Brain microvascular endothelial cell (primary cell): Measurements from ENCODE around the gene CDH10.

Experiments
- DNase-seq: peaks from one replicate; pipeline ENCODE4 v3.0.0-alpha.2; 2020
- H3K27ac ChIP-seq: fragments of 250-450 bp; sonication (Bioruptor Pico); 2 replicates; pipeline ENCODE4 v1.5.1; 2020; ENCODE audit warnings: mild to moderate bottlenecking, moderate library complexity
- H3K27me3 ChIP-seq: fragments of 250-450 bp; sonication (Bioruptor Pico); replicated peaks from 2 replicates; pipeline ENCODE4 v1.5.1; 2020; ENCODE audit warnings: mild to moderate bottlenecking
- H3K36me3 ChIP-seq: fragments of 250-450 bp; sonication (Bioruptor Pico); replicated peaks from 2 replicates; pipeline ENCODE4 v1.5.1; 2020; ENCODE audit warnings: mild to moderate bottlenecking
- H3K4me3 ChIP-seq: 2 replicates; pipeline ENCODE4 v1.5.1; 2011; ENCODE audit warnings: low read depth, mild to moderate bottlenecking, control low read depth, low read length, moderate library complexity
- in situ Hi-C: cut with HindIII; loops from 2 replicates; pipeline ENCODE4 v1.10.0; 2017; ENCODE audit warnings: low sequenced_read_pairs, low pct_ligation_motif_present
- TF ChIP-seq, protein P1 (sequence below): IDR thresholded peaks from 2 replicates; pipeline ENCODE4 v1.5.1; 2011; ENCODE audit warnings: low read depth, mild to moderate bottlenecking, moderate library complexity, low read length, control low read depth, inconsistent platforms; ENCODE audit errors: missing control alignments

Gene CDH10

DNA sequence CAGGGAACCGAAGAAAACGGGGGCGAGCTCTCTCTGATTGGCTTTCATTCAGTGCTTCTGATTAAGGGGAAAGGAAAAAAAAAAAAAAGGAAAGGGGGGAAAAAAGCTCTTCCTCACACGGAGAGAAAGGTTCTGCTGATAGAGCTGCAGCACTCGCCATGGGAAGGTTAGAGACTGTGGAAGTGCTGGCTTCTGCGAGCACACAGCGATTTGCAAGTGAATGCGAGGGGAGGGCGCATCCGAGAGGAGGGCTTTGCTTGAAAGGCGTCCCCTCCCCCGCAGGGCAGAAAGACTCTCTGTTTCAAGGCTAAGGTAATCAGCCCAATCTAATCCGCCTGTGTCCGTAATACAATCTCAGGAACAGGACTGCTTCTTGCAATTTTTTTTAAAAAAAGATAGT, at the start of gene CDH10:
TSS of gene CDH10 (minus strand) at position 218 of the 400 bp plus-strand sequence. CDS start 51,488 bp downstream, outside the sequence.
- H3K27me3 ChIP-seq = no peaks in the 10 kb centered on the region
- H3K27ac ChIP-seq = no peak within 1 kb of the TSS
- in situ Hi-C loops = no loop called here
- H3K36me3 ChIP-seq = no peaks in the 10 kb centered on the region
- TF ChIP-seq, protein P1, sequence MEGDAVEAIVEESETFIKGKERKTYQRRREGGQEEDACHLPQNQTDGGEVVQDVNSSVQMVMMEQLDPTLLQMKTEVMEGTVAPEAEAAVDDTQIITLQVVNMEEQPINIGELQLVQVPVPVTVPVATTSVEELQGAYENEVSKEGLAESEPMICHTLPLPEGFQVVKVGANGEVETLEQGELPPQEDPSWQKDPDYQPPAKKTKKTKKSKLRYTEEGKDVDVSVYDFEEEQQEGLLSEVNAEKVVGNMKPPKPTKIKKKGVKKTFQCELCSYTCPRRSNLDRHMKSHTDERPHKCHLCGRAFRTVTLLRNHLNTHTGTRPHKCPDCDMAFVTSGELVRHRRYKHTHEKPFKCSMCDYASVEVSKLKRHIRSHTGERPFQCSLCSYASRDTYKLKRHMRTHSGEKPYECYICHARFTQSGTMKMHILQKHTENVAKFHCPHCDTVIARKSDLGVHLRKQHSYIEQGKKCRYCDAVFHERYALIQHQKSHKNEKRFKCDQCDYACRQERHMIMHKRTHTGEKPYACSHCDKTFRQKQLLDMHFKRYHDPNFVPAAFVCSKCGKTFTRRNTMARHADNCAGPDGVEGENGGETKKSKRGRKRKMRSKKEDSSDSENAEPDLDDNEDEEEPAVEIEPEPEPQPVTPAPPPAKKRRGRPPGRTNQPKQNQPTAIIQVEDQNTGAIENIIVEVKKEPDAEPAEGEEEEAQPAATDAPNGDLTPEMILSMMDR = no peak
- DNase-seq = no peak
- H3K4me3 ChIP-seq = peak within 1 kb of the TSS; percentile 1

DNA sequence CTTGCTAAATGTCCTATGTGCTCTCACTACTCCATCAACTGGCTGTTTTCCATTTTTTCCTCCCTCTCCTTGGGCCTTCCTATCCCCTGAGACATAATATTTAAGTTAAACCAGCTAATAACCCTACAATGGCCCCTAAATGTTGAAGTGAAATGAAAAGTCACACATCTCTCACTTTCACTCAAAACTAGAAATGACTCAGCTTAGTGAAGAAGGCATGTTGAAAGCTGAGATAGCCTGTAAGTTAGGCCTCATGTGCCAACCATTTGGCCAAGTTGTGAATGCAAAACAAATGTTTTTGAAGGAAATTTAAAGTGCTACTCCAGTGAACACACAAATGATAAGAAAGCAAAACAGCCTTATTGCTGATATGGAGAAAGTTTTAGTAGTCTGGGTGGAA, 48.8 kb upstream of the CDH10 start:
- no peaks in the 10 kb centered on the region for H3K27me3 ChIP-seq
- H3K36me3 ChIP-seq = no peaks in the 10 kb centered on the region
- H3K4me3 ChIP-seq = no peak overlapping the region
- no peak overlapping the region for H3K27ac ChIP-seq
- TF ChIP-seq, protein P1 = no peak
- in situ Hi-C loops = no loop called here
- DNase-seq = no peak

DNA sequence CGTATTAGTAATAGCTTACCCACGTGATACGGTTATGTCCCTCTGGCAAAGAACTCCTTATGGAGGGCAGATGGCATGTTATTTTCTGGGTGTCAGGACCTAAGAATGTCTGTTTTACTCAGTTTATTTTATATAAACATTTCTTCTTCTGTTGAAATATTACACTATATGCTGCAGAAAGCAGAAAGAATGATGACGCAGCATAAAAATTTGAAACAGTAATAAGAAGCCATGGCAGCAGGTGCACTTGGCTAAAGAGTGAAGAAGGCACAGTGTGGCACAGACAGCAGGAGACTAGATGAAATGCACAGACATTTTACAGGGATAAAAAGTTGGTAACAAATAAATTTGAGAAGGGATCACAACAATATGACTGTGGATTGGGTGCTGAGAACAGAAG, 46.3 kb upstream of the CDH10 start:
- Histone ChIP-seq H3K36me3 (no peaks in the 10 kb centered on the region), H3K27ac (no peak overlapping the region), H3K4me3 (no peak overlapping the region), H3K27me3 (no peaks in the 10 kb centered on the region)
- DNase-seq = no peak
- TF ChIP-seq, protein P1 = no peak
- in situ Hi-C loops = no loop called here

DNA sequence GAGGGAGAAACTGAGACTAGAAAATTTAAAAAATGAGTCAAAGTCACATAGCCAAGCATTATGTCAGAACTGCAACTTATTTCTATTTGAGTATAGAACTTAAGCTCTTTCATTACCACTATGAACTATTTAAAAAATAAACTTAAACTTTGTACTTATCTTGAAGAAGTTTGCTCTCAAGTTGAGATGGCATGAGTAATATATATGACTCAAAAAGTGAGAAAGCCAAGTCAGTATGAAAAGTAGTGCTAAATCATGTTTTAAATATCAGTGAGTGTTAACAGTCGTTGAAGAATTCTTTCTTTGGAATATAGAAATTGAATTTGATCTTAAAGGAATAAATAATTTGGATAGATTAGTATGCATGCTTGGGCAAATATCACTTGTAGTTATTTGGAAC, 36.3 kb upstream of the CDH10 start:
- DNase-seq = no peak
- Histone ChIP-seq H3K36me3 (no peaks in the 10 kb centered on the region), H3K27me3 (no peaks in the 10 kb centered on the region), H3K4me3 (no peak overlapping the region), H3K27ac (no peak overlapping the region)
- in situ Hi-C loops = no loop called here
- TF ChIP-seq, protein P1 = no peak

DNA sequence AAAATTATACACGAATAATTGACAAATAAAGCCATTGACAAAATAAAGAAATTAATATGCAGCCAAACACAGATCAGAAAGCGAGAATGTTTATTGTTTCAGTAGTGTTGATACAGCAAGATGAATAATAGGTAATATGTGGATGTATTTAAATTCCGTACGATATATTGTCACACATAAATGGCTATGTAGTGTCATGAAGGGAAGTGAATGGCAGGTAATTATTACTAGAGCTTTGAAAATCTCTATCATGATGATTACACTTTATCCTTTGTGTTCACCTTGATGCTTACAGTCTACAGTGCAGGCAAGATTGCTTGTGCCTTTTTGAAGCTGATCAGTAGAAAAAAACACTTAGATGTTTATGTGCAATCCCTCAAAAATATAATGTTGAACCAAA, 23.3 kb upstream of the CDH10 start:
- TF ChIP-seq, protein P1 = no peak
- no peak overlapping the region for H3K27ac ChIP-seq
- no peaks in the 10 kb centered on the region for H3K36me3 ChIP-seq
- no peak for DNase-seq
- in situ Hi-C loops = no loop called here
- H3K4me3 ChIP-seq = no peak overlapping the region
- H3K27me3 ChIP-seq = no peaks in the 10 kb centered on the region

DNA sequence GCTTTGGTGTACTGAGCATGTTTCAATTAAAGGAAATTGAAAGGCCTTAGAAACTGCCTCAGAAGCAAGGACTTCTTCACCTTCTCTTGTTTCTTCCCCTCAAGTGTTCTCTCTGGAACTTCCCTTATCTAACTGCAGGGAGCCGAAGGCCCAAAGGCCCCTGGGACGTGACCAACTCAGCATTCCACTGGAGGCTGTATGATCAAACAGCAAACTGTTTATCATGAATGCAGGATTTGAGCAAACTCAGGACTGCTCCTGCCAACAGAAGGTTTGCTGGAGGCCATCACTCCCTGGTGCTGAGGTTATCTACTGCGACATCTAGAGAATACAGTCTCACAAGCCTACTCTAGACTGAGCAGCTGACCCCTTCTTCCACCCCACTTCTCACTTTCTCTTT, 4.8 kb upstream of the CDH10 start:
- no peak for DNase-seq
- TF ChIP-seq, protein P1 = no peak
- H3K27ac ChIP-seq = no peak overlapping the region
- H3K27me3 ChIP-seq = no peaks in the 10 kb centered on the region
- no peak overlapping the region for H3K4me3 ChIP-seq
- no peaks in the 10 kb centered on the region for H3K36me3 ChIP-seq
- in situ Hi-C loops = no loop called here
